A549 treated with AZD9567 at 1 μM for 4 hours (cell line): Measurements from ENCODE around the gene RNF144B. TPM values are rescaled to one million over a fixed set of nuclear protein-coding genes. Genes with fewer than 3 reads are reported as not detected.

ENCODE experiments used
- total RNA-seq: library from RNA; stranded (reverse); fragments of 200-300 nt; extraction: Qiagen RNA extraction; gene quantifications from 5 replicates; pipeline ENCODE4 v1.2.3, GENCODE V29; 2022; ENCODE audit not compliant: insufficient read depth

Gene RNF144B
- total RNA-seq, result 0.22 to 0.60 TPM (median 0.39 TPM) in 4 of 5 replicates, not detected in the other

DNA sequence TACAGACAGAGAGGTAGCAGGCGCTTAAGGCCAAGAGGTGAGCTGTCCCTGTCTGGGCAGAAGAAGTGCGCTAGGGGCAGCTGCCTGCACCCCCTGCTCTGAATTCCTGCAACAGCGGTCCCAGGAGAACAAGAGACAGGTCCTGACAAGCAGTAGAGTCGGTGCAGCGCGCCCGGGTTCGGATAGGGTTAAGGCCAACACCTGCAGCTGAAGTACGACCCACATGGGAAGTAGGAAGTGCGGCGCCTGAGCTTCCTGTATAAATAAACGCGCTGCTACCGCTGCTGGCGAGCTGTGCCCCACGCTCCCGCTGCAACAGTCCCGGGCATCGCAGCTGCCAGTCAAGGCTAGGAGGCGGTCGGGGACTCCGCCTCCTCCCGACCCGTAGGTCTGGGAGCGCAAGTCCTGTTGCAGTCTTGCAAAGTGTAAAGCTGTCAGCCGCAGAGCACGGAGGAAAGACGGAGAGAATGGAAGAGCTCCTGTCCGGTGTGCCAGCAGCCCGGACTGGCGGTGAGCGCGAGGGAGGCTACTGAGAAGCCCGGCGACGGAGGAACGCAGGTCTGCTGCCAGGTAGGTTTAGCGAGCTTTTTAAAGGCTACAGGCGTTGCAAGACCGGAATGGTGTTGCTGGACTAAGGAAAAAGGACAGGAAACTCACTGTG is at the start of gene RNF144B:
Gene RNF144B, plus strand, starts transcription at position 290 of the 661 bp plus-strand sequence. CDS start 12,185 bp downstream, outside the sequence.

Other genes starting within 250 kb of the RNF144B start
- 5.0 to 6.1 TPM (median 5.8 TPM) in 5 replicates for gene TPMT, start 232.3 kb upstream of the RNF144B start, total RNA-seq
- gene KDM1B, start 231.9 kb upstream of the RNF144B start, total RNA-seq, result 6.2 to 9.5 TPM (median 7.8 TPM) in 5 replicates
- 70.3 to 95.6 TPM (median 81.4 TPM) in 5 replicates for gene DEK, start 122.8 kb upstream of the RNF144B start, total RNA-seq